Measurements from ENCODE around the gene NR5A1. TPM values are rescaled to one million over a fixed set of nuclear protein-coding genes. Genes with fewer than 3 reads are reported as not detected.

Gene NR5A1
- total and polyA plus RNA-seq, 11 donors: 0.04 to 0.14 TPM; not detected in 9

- no peak for TF ChIP-seq CTCF (IDR thresholded peaks at IDR 0.05)
- TF ChIP-seq POLR2A (IDR thresholded peaks at IDR 0.05): no peak
- Histone ChIP-seq H3K9me3 (peaks cover 0 to 10% (median 0%) of the 10 kb centered on the region in 12 donors), H3K4me1 (peaks cover 0 to 14% (median 0%) of the 10 kb centered on the region in 12 donors), H3K27ac (no peak overlapping the region), H3K27me3 (peaks cover 6 to 26% (median 24%) of the 10 kb centered on the region in 9 donors), H3K4me3 (no peak overlapping the region), H3K36me3 (no peaks in the 10 kb centered on the region)
- no peak for DNase-seq
- intact Hi-C loops (cut with DNase I): no loop called here
- no peak for ATAC-seq
- 64 to 71% (median 68%) methylated on average over 9 to 15 of the region's 15 CpGs for WGBS, 4 donors
These were observed 50.7 kb downstream of the NR5A1 start for GRCh38 chr9:124456341-124457078.

- intact Hi-C loops (cut with DNase I): no loop called here
- WGBS, 4 donors: 69 to 78% (median 73%) methylated on average over 7 of the region's 7 CpGs
These were observed 51.4 kb downstream of the NR5A1 start for GRCh38 chr9:124455820-124456219.

GRCh38 chr9:124454791-124455443 is 52.3 kb downstream of the NR5A1 start:
- Histone ChIP-seq H3K27ac (no peak overlapping the region), H3K36me3 (no peaks in the 10 kb centered on the region), H3K9me3 (no peaks in the 10 kb centered on the region), H3K4me1 (peaks cover 0 to 28% (median 3%) of the 10 kb centered on the region in 12 donors), H3K4me3 (no peak overlapping the region), H3K27me3 (peaks cover 6 to 41% (median 35%) of the 10 kb centered on the region in 9 donors)
- TF ChIP-seq POLR2A (IDR thresholded peaks at IDR 0.05) (no peak), CTCF (IDR thresholded peaks at IDR 0.05) (no peak)
- ATAC-seq (no peak), DNase-seq (no peak)
- intact Hi-C loops (cut with DNase I): no loop called here
- WGBS, 4 donors: 77 to 86% (median 82%) methylated on average over 5 to 14 of the region's 14 CpGs

More at GRCh38 chr9:124455820-124456219, 51.4 kb downstream of the NR5A1 start:
- TF ChIP-seq POLR2A (IDR thresholded peaks at IDR 0.05) (no peak), CTCF (IDR thresholded peaks at IDR 0.05) (no peak)
- Histone ChIP-seq H3K36me3 (no peaks in the 10 kb centered on the region), H3K4me1 (peaks cover 0 to 21% (median 0%) of the 10 kb centered on the region in 12 donors), H3K9me3 (peaks cover 0 to 5% (median 0%) of the 10 kb centered on the region in 12 donors), H3K4me3 (no peak overlapping the region), H3K27me3 (peaks cover 6 to 32% (median 31%) of the 10 kb centered on the region in 9 donors), H3K27ac (no peak overlapping the region)
- DNase-seq (no peak), ATAC-seq (no peak)

GRCh38 chr9:124454296-124454695 is 52.9 kb downstream of the NR5A1 start:
- intact Hi-C loops (cut with DNase I): no loop called here
- ATAC-seq (no peak), DNase-seq (no peak)
- 76 to 85% (median 80%) methylated on average over 5 to 9 of the region's 9 CpGs for WGBS, 4 donors
- no peak overlapping the region for H3K4me3 ChIP-seq
- no peak overlapping the region for H3K27ac ChIP-seq
- no peaks in the 10 kb centered on the region for H3K9me3 ChIP-seq
- peaks cover 6 to 46% (median 35%) of the 10 kb centered on the region in 9 donors for H3K27me3 ChIP-seq
- TF ChIP-seq CTCF (IDR thresholded peaks at IDR 0.05): no peak
- no peak for TF ChIP-seq POLR2A (IDR thresholded peaks at IDR 0.05)
- H3K4me1 ChIP-seq: peaks cover 0 to 28% (median 3%) of the 10 kb centered on the region in 12 donors
- no peaks in the 10 kb centered on the region for H3K36me3 ChIP-seq

Measured in heart left ventricle (tissue), 16 donors.